Uterus (tissue), 4 donors: ENCODE data around the gene ZSWIM8. TPM values are rescaled to one million over a fixed set of nuclear protein-coding genes. Genes with fewer than 3 reads are reported as not detected.

Source experiments
- DNase-seq, 2 donors: peaks; one replicate each; pipeline ENCODE4 v3.0.0-alpha.2; 2019 to 2020
- H3K27ac ChIP-seq, 2 donors: fragments of 200-600 bp; sonication (generic); 1 replicate in 1 of 2; 2 replicates in 1 of 2; pipeline ENCODE4 v1.5.1; 2016 to 2018
- H3K27me3 ChIP-seq, 2 donors: fragments of 200-600 bp; sonication (generic); one replicate each; pipeline ENCODE4 v1.5.1; 2018 to 2019; ENCODE audit warnings: control low read depth in 1 of 2
- H3K36me3 ChIP-seq, 2 donors: fragments of 200-600 bp; sonication (generic); one replicate each; pipeline ENCODE4 v1.5.1; 2019; ENCODE audit warnings: control low read depth in 1 of 2
- H3K4me1 ChIP-seq, 2 donors: fragments of 200-600 bp; sonication (generic); one replicate each; pipeline ENCODE4 v1.5.1; 2018 to 2019; ENCODE audit warnings: control low read depth in 1 of 2
- H3K4me3 ChIP-seq, 2 donors: fragments of 200-600 bp; sonication (generic); 1 replicate in 1 of 2; 2 replicates in 1 of 2; pipeline ENCODE4 v1.5.1; 2018 to 2019; ENCODE audit warnings: mild to moderate bottlenecking in 1 of 2
- H3K9me3 ChIP-seq, 2 donors: fragments of 200-600 bp; sonication (generic); one replicate each; pipeline ENCODE4 v1.5.1; 2019; ENCODE audit warnings: control low read depth in 1 of 2
- POLR2A ChIP-seq, 2 donors: fragments of 450-650 bp; IDR thresholded peaks; one replicate each; pipeline ENCODE4 v1.6.1; 2016; ENCODE audit warnings: antibody characterized with exemption in 2 of 2, mild to moderate bottlenecking in 1 of 2, moderate library complexity in 1 of 2
- intact Hi-C: fragments of 100-400 bp; cut with DNase I; formaldehyde crosslinking; loops from one replicate; pipeline ENCODE4 v1.15.1; 2023; ENCODE audit warnings: low total_unique reads
- total RNA-seq, 4 donors: library from RNA; depleted of rRNA in 3 of 4; stranded (reverse); fragments of >200 nt in 3 of 4; gene quantifications; one replicate each; pipeline versions ENCODE4 v1.1.0 to v1.2.4, GENCODE V29; 2014 to 2023
- TF ChIP-seq, protein P1 (sequence below), 4 experiments: fragments of 200-600 bp in 2 of 4; fragments of 450-650 bp in 2 of 4; sonication (generic) in 2 of 4; IDR thresholded peaks; one replicate each; pipeline ENCODE4 v1.5.1; 2016 to 2019; ENCODE audit warnings: antibody characterized with exemption in 4 of 4, mild to moderate bottlenecking in 2 of 4, moderate library complexity in 1 of 4
- donor health status: DM: yes; HTN: yes; CAD: no.

The ZSWIM8 gene
- total RNA-seq, 4 donors from 2014 or later = 61.4 to 112 (median 91.1) TPM

DNA sequence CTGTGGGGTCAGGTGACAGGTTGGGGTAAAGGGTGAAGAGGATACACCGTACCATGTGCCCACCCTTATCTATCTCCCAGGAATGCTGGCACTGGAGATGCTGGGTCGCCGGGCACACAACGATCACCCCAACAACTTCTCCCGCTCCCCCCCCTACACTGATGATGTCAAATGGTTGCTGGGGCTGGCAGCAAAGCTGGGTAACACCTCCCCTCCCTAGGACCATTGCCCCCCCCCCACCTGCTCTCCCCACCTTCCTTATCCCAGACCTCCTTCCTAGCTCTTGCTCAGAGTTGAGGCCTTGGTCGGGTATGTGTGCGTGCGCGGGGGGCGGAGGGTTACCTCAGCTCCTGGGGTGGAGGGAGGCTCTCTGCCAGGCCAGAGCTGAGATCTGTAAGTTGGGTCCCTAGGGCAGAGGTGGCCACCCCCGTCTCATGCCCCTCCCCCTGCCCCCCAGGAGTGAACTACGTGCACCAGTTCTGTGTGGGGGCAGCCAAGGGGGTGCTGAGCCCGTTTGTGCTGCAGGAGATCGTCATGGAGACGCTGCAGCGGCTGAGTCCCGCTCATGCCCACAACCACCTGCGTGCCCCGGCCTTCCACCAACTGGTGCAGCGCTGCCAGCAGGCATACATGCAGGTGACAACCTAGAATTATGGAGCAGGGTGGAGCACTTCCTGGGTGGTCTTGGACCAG lies 15.3 kb downstream of the ZSWIM8 start:
- Histone ChIP-seq H3K36me3 (no peaks in the 10 kb centered on the region), H3K9me3 (no peaks in the 10 kb centered on the region), H3K27ac (no peak overlapping the region), H3K4me1 (no peaks in the 10 kb centered on the region), H3K4me3 (no peak overlapping the region), H3K27me3 (no peaks in the 10 kb centered on the region)
- intact Hi-C loops = no loop called here
- no peak for DNase-seq
- TF ChIP-seq, protein P1, sequence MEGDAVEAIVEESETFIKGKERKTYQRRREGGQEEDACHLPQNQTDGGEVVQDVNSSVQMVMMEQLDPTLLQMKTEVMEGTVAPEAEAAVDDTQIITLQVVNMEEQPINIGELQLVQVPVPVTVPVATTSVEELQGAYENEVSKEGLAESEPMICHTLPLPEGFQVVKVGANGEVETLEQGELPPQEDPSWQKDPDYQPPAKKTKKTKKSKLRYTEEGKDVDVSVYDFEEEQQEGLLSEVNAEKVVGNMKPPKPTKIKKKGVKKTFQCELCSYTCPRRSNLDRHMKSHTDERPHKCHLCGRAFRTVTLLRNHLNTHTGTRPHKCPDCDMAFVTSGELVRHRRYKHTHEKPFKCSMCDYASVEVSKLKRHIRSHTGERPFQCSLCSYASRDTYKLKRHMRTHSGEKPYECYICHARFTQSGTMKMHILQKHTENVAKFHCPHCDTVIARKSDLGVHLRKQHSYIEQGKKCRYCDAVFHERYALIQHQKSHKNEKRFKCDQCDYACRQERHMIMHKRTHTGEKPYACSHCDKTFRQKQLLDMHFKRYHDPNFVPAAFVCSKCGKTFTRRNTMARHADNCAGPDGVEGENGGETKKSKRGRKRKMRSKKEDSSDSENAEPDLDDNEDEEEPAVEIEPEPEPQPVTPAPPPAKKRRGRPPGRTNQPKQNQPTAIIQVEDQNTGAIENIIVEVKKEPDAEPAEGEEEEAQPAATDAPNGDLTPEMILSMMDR (IDR thresholded peaks at IDR 0.05) = no peak
- TF ChIP-seq POLR2A (IDR thresholded peaks at IDR 0.05) = no peak

DNA sequence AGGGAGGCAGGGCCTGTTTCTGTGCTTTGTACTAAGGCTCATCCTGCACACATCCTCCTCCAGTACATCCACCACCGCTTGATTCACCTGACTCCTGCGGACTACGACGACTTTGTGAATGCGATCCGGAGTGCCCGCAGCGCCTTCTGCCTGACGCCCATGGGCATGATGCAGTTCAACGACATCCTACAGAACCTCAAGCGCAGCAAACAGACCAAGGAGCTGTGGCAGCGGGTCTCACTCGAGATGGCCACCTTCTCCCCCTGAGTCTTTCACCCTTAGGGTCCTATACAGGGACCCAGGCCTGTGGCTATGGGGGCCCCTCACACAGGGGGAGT lies 15.8 kb downstream of the ZSWIM8 start:
- no peaks in the 10 kb centered on the region for H3K36me3 ChIP-seq
- H3K9me3 ChIP-seq = no peaks in the 10 kb centered on the region
- intact Hi-C loops = no loop called here
- no peak for TF ChIP-seq POLR2A (IDR thresholded peaks at IDR 0.05)
- TF ChIP-seq, protein P1 (IDR thresholded peaks at IDR 0.05) = no peak
- no peaks in the 10 kb centered on the region for H3K27me3 ChIP-seq
- H3K27ac ChIP-seq = no peak overlapping the region
- no peak for DNase-seq
- H3K4me1 ChIP-seq = no peaks in the 10 kb centered on the region
- no peak overlapping the region for H3K4me3 ChIP-seq

DNA sequence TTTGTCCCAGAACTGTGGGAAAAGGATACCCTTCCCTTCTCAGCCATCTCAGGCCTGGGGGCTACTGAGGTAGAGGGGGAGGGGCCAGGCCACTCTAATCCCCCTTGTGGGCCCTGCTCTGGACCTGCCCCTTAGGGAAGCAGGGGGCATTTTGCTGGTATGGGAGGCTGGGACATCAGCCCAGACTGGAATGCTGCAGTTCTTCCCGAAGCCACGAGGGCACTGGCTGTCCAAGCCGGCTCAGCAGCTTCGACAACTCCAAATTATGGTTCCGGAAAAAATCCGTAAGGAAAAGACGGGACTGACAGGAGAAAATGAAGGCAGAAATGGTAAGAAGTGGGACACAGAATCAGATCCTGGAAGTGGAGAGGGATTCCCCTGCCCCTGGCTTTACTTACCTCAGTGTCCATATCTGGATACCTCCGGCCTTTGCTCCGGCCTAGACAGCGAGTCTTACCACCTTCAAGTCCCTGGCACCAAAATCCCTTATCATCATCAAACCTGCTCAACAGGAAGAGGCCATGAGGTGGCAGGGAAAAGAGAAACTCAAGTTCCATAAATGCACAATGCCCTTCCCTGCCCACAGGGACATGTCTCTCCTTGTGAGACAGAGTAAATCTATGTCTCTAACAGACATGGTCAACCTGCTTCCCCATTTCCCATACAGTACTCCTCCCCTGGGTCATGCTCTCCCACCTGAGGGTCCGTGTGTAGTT lies 17.0 kb downstream of the ZSWIM8 start:
- TF ChIP-seq POLR2A (IDR thresholded peaks at IDR 0.05) = no peak
- TF ChIP-seq, protein P1 (IDR thresholded peaks at IDR 0.05) = no peak
- H3K36me3 ChIP-seq = no peaks in the 10 kb centered on the region
- no peak overlapping the region for H3K27ac ChIP-seq
- no peak for DNase-seq
- no peaks in the 10 kb centered on the region for H3K9me3 ChIP-seq
- H3K27me3 ChIP-seq = no peaks in the 10 kb centered on the region
- no peak overlapping the region for H3K4me3 ChIP-seq
- intact Hi-C loops = no loop called here
- no peaks in the 10 kb centered on the region for H3K4me1 ChIP-seq

DNA sequence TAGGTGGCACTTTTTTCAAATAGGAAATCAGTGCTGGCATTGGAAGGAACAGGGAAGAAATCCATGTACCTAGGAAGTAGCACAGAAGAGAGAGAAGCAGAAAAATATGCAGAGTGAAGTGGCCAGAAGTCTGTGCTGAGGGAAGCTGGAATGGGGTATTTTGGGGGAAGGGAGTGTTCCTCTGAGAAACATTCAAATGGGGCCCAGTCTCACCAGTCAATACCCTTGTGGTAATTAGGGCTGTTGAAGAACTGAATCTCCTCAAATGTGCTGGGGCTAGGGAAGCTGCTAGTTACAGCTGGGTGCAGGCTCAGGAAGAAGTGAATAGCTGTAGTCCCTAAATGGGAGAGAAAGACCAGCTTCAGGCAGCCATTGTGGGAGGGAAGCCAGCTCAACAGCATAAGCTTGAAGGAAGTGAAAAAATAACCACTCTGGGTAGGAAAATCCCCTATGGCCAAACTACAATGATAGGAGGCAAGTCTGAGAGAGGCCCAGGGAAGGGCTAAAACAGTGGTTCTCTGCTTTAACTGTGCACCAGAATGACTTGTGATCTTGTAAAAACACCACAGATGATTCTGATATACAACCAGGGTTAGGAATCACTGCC lies 18.4 kb downstream of the ZSWIM8 start:
- Histone ChIP-seq H3K27ac (no peak overlapping the region), H3K36me3 (no peaks in the 10 kb centered on the region), H3K4me1 (no peaks in the 10 kb centered on the region), H3K4me3 (no peak overlapping the region), H3K27me3 (no peaks in the 10 kb centered on the region), H3K9me3 (no peaks in the 10 kb centered on the region)
- no peak for DNase-seq
- intact Hi-C loops = no loop called here
- no peak for TF ChIP-seq POLR2A (IDR thresholded peaks at IDR 0.05)
- TF ChIP-seq, protein P1 (IDR thresholded peaks at IDR 0.05) = no peak
